Body of pancreas (tissue), 4 donors: Measurements from ENCODE around the gene WWOX.

Experiments
- POLR2A ChIP-seq, 3 donors: fragments of 450-650 bp; IDR thresholded peaks; one replicate each; pipeline ENCODE4 v1.6.1; 2016; ENCODE audit warnings: antibody characterized with exemption in 3 of 3, mild to moderate bottlenecking in 2 of 3
- TF ChIP-seq, protein P1 (sequence below), 7 experiments: fragments of 450-650 bp in 4 of 7; fragments of 200-600 bp in 3 of 7; sonication (generic) in 3 of 7; IDR thresholded peaks; one replicate each; pipeline ENCODE4 v1.5.1; 2016 to 2019; ENCODE audit warnings: antibody characterized with exemption in 7 of 7

DNA sequence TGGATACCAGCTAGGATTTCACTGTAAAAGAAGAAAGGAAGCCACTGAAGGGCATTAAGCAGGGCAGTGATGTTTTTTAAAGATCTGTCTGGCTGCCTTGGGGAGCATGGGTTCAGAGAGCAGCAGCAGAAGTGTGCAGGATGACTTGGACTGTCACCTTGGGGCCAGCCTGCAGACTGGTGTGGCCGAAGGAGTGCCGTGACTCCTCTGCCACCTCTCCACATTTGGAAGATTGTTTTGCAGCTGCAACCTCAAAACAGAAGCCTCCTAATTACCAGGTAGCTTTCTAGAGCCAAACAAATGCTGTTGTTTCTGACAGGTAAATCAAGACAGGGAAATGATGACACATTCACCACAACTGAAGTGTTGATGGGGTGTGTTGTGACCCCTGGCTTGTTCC is 681.4 kb downstream of the WWOX start:
- TF ChIP-seq, protein P1, sequence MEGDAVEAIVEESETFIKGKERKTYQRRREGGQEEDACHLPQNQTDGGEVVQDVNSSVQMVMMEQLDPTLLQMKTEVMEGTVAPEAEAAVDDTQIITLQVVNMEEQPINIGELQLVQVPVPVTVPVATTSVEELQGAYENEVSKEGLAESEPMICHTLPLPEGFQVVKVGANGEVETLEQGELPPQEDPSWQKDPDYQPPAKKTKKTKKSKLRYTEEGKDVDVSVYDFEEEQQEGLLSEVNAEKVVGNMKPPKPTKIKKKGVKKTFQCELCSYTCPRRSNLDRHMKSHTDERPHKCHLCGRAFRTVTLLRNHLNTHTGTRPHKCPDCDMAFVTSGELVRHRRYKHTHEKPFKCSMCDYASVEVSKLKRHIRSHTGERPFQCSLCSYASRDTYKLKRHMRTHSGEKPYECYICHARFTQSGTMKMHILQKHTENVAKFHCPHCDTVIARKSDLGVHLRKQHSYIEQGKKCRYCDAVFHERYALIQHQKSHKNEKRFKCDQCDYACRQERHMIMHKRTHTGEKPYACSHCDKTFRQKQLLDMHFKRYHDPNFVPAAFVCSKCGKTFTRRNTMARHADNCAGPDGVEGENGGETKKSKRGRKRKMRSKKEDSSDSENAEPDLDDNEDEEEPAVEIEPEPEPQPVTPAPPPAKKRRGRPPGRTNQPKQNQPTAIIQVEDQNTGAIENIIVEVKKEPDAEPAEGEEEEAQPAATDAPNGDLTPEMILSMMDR (IDR thresholded peaks at IDR 0.05), result no peak
- TF ChIP-seq POLR2A (IDR thresholded peaks at IDR 0.05), result no peak
